Right forelimb (tissue), 1 donor: ENCODE measurements around the gene TMEM88.
"Not testable (repeated sequence)": the region's sequence is repeated elsewhere in the genome, so short reads cannot be mapped to it uniquely, and the experiment has no call there.

ENCODE experiments used
- DNase-seq: peaks from one replicate; pipeline ENCODE4 v3.0.0-alpha.2; 2018

The TMEM88 gene, protein sequence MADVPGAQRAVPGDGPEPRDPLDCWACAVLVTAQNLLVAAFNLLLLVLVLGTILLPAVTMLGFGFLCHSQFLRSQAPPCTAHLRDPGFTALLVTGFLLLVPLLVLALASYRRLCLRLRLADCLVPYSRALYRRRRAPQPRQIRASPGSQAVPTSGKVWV

DNA sequence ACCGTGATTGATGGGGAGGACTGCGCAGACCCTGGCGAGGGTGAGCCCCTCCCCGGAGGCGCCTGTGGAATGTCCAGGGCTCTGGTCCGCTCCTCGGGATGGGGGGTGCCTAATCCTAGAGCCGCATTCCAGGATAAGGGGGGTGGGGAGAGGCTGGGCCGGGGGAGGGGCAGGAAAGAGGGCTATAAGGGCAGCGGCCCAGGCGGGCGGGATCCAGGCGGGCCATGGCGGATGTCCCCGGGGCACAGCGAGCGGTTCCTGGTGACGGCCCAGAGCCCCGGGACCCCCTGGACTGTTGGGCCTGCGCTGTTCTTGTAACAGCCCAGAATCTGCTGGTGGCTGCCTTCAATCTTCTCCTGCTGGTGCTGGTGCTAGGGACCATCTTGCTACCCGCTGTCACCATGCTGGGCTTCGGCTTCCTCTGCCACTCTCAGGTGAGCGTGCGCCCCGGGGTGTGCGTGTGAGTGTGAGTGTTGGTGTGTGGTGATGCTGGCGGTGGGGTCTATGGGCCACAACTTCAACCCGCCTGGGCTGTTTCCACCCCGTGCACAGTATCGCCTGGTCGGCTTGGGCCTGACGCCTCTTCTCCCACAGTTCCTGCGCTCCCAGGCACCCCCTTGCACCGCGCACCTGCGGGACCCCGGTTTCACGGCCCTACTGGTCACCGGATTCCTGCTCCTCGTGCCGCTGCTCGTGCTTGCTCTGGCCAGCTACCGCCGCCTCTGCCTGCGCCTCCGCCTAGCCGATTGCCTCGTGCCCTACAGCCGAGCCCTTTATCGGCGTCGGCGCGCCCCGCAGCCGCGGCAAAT, at the start of gene TMEM88:
Gene TMEM88, plus strand, starts transcription at position 216 of the 809 bp plus-strand sequence. Its CDS starts 9 bp downstream, at position 225.
- DNase-seq: no peak

DNA sequence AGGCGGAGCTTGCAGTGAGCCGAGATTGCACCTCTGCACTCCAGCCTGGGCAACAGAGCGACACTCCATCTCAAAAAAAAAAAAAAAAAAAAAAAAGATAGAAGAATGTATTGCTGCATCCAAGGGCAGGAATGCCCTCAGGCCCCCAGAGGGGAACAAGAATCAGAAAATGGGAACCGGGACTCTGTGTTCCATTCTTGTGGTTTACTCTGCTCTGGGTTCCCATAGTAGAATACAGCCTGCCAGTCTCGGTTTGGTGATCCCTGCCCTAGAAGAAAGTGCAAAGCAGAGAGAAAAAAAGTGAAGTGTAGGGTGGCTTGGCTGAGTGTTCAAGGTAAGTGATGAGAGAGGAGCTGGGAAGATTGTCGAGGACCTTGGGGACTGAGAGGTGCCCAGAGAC, 48.3 kb upstream of the TMEM88 start:
- no peak for DNase-seq

DNA sequence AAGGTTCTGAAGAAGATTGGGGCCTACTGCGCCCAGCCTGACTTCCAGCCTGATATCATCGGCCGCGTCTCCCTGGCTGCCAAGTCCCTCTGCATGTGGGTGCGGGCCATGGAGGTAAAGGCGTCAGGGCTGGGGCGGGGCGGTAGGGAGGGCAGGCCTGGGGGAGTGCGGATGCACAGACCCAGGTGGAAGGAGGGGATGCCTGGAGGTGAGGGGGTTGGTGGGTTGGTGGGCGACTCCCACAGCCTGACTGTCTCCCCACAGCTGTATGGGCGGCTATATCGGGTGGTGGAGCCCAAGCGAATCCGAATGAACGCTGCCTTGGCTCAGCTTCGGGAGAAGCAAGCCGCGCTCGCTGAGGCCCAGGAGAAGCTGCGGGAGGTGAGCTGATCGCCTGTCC, 47.7 kb upstream of the TMEM88 start:
- no peak for DNase-seq

DNA sequence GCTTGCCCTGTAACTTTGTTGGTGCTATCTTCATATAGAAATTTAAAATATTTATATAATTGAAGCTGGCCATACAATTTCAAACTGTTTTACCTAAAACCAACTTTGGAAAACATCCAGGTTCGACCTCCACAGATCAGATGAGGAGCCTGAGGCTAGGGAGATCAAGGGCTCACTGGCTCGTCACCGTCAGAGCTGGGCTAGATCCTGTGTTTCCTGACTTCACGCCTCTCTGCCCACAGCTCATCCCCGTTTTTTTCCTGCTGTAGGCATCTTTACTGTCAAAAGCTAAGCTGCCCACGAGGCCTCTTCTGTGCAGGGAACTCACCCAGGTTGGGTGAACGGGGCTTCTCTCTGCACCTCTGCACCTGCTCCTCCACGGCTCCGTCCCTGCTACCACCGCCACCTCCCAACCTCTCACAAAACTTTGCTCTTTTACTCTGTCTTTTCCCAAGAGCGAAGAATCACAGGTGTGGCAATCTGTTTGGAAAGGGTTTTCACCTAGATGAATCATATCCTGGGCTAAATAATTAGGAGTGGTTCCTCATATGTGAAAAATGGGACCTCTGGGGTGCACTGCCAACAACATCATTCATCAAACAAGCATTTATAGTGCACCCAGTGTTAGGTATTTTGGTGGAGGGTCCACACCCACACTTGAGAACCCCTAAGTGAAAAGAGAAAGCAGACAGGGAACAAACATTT, 45.6 kb upstream of the TMEM88 start:
- no peak for DNase-seq

DNA sequence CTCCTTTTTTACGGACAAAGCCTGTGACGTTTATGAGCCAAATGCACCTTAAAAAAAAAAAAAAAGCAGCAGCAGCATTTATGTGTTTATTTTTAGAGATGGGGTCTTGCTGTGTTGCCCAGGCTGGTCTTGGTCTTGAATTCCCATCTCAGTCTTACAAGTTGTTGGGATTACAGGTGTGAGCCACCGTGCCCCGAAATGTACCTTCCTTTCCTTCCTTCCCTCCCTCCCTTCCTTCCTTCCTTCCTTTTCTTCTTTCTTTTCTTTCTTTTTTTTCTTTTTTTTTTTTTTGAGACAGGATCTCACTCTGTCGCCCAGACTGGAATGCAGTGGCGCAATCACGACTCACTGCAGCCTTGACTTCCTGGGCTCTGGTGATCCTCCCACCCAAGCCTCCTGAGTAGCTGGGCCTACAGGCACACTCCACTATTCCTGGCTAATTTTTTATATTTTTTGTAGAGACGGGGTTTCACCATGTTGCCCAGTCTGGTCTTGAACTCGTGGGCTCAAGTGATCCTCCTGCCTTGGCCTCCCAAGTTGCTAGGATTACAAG, 45.0 kb upstream of the TMEM88 start:
- not testable (repeated sequence) for DNase-seq

DNA sequence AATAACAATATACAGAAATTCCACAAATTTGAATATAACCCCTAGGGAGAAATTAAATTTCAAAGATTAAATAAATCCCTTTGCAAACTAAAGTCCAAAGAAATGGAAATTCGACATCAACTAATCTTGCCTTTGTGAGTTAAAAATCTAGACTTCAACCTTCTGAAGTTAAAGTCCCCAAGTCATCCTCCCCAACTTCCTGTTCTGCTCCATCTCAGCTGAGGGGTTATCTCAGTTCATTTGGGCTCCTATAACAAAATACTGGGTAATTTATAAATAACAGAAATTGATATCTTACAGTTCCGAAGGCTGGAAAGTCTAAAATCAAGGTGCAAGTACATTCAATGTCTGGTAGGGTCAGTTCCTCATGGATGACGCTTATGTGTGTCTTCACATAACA, 43.6 kb upstream of the TMEM88 start:
- DNase-seq: no peak

DNA sequence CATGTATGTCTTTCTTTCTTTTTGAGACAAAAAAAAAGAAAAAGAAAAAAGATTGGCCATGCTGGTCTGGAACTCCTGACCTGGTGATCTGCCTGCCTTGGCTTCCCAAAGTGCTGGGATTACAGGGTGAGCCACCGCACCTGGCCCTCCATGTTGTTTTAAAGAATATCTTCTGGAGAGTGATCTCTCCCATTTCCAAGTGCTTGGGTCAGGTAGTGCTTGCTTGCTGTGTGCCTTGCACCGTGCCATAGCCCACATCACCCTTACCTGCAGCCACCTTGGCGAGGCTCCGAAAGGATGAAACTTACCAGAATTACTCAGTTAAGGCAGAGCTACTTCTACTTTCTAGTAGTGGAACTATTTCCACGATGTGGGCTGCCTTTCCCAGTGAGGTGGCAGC, 39.9 kb upstream of the TMEM88 start:
- DNase-seq: no peak

DNA sequence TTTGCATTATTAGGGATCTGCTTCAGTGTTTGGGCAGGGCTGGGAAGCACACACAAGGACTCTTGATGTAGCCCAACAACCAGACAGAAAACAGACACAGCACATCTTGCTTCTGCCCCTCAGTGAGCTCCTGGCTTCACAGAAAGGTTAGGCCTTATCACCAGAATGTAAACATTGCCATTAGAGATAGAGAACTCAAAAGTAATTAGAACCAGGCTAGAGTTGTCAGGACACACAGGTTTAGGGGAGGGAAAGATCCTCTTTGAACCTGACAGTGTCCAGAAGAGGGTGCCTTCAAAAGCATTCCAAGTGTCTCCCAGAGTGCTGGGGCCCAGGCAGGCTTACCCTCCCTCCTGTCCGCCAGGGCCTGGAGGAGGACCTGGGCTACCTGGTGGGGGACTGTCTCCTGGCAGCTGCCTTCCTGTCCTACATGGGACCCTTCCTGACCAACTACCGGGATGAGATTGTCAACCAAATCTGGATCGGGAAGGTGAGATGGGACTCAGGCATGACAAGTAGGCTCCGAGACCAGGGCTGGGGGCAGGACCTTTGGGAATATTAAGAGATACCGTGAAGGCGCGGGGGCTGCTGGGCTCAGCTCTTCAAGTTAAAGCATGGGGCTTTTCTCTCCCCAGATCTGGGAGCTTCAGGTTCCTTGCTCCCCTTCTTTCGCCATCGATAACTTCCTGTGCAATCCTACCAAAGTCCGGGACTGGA, 37.8 kb upstream of the TMEM88 start:
- DNase-seq: no peak

DNA sequence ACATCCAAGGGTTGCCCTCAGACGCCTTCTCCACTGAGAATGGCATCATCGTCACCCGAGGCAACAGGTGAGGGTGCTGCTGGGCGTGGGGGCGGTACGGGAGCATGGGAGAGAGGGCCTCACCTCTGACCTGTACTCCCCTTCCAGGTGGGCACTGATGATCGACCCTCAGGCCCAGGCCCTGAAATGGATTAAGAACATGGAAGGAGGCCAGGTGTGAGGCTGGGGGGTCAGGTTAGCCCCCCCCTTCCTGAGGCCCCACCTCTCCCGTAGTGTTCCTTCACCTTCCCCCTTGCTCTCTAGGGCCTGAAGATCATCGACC, 37.3 kb upstream of the TMEM88 start:
- DNase-seq: no peak

DNA sequence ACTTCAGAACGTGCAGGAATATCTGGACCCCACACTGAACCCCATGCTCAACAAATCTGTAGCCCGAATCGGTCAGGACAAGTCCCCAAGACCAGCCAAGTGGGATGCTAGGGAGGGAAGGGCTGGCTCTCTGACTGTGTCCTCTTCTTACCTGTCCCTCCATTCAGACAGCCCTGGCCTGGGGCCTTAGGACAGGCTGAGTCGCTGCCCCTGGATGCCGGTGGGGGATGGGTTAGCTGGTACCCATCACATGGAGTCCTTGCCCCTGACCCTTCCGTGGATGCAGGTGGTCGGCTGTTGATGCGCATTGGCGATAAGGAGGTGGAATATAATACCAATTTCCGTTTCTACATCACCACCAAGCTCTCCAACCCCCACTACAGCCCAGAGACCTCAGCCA, 36.8 kb upstream of the TMEM88 start:
- DNase-seq: no peak

DNA sequence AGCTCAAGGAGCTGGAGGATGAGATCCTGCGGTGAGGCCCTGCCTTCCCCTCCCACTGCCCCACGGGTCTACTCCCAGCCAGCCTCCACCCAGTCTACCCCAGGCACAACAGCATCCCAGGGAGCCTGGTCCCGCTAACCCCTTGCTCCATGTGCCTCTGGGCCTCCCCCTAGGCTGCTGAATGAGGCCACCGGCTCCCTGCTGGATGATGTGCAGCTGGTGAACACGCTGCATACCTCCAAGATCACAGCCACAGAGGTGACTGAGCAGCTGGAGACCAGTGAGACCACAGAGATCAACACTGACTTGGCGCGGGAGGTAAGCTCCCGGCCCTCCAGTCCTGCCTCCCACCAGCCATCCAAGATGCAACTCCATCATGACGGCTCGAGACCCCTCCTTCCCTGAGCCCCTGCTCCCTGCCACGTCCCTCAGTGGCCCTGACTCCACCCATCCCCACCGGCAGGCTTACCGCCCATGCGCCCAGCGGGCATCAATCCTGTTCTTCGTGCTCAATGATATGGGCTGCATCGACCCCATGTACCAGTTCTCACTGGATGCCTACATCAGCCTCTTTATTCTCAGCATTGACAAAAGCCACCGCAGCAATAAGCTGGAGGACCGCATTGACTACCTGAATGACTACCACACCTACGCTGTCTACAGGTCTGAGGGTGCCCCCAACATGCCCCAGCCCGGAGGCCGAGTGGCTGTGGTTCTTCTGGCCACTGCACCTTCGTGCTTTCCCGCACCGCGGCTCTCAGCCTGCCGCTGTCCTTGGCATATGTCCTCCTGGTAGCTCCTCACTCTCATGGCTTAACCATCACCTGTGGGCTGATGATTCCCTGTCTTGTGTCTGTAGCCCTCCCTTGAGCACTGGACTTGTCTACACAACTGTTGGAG, 35.9 kb upstream of the TMEM88 start:
- no peak for DNase-seq

DNA sequence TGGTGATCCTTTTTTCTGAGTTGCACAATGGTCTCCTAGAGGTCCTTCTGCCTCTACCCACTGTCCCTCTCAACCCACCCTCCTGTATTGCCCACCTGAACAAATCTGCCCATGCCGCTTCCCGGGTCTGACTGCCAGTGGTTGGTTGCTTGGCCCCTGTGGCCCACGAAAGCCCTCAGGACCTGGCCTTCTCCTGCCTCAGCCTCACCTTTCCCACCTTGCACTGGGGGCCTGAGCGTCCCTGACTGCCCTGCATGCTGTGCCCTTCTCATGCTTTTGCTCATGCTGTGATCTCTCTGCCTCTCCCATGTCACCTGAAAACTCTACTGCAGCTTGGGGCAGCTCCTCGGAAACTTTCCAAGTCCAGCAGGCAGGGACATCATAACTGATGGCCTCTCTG, 34.6 kb upstream of the TMEM88 start:
- DNase-seq: no peak

DNA sequence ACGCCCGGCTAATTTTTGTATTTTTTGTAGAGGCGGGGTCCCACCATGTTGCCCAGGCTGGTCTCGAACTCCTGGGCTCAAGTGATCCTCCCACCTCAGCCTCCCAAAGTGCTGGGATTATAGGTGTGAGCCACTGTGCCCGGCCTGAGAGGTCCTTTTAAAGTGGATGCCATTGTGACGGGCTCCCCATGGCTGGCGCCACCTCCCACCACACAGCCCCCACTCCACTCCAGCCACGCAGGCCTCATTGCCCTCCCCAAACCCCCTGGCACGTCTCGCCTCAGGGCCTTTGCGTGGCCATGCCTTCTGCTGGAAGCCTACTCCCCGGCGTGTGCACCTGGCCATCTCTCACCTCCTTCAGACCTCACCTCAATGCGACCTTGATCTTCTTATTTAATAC, 32.7 kb upstream of the TMEM88 start:
- DNase-seq: no peak

DNA sequence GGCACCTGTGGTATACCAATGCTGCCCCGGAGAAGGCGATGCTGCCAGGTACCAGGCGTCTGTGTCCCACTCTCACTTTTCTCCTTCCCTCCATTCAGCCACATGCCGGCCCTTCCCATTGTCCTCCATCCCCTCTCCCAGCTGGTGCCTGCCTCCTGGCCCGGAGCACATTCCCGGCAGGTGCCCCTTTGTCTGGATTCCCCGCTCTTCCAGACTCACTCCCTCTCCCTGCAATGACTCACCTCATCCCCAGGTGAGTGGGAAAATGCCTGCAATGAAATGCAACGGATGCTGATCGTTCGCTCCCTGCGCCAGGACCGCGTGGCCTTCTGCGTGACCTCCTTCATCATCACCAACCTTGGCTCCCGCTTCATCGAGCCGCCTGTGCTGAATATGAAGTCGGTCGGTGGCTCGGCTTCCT, 31.3 kb upstream of the TMEM88 start:
- DNase-seq: no peak

DNA sequence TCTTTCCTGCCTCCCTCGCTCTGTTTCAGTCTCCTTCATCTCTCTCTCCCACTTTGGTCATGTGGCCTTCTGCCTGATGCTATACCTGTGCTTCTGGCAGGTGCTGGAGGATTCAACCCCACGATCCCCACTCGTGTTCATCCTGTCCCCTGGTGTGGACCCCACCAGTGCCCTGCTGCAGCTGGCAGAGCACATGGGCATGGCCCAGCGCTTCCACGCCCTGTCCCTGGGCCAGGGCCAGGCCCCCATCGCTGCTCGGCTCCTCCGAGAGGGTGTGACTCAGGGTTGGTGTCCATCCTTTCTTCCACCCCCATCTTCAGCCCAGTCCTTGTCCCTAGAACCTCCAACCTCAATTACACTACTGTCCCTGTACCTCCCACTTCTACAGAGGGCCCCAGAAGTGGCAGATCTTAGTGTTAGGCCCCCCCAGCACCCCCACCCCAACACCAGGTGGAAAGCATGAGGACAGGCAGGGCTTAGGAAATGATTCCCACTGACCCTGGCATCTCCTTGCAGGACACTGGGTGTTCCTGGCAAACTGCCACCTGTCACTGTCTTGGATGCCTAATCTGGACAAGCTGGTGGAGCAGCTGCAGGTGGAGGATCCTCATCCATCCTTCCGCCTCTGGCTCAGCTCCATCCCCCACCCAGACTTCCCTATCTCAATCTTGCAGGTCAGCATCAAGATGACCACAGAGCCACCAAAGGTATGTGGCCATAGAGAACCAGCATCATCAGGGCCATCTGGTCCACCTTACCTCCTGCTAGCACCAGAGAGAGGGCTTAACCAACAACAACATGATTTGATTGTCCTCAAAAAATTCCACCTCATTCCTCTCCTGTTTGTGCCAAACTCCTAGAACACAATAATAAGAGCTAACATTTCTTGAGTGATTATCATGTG, 30.6 kb upstream of the TMEM88 start:
- DNase-seq: no peak

DNA sequence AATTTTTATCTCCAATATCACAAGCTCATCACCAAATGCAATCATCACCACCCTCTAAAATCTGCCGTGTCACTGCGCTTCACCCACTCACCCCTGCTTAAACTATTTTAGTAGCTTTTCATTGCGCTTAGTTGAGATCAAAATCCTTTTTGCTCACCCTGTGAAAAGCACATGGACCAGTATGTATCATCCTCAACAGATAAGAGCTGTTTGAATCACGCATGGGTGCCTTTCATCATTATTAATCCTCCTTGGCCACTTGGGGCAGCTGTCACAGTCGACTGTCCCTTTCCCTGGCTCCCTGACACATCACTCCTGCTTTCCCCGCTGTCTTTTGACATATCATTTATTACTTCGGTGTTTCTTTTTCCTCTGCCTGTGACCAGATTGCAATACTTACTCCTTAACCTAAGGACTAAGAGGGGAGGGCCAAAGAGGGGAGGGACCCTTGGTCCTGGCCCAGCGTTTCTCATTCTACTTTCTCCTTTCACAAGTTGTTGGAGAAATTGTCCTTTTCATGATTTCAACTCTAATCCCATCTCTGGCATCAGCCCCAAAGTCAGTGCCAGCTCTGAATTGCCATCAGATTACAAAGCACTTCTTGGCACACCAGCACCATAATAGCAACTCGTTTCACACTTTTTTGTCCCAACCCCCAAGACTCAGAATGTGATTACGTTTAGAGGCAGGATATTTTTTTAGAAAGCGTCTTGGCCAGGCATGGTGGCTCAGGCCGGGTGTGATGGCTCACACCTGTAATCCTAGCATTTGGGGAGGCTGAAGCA, 29.5 kb upstream of the TMEM88 start:
- no peak for DNase-seq

DNA sequence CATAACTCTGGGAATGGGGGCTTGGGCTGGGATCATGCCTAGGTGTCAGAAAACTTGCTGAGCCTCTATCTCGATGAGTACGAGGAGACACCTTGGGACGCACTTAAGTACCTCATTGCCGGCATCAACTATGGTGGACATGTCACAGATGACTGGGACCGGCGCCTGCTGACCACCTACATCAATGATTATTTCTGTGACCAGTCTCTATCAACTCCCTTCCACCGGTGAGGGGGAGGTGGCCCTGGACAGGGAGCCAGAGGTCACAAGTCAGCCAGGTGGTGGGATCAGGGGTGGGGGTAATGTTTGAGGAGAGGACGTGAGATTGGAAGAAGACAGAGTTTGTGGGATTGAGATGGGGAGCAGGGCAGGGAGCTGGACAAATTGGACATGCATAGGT, 24.2 kb upstream of the TMEM88 start:
- no peak for DNase-seq

DNA sequence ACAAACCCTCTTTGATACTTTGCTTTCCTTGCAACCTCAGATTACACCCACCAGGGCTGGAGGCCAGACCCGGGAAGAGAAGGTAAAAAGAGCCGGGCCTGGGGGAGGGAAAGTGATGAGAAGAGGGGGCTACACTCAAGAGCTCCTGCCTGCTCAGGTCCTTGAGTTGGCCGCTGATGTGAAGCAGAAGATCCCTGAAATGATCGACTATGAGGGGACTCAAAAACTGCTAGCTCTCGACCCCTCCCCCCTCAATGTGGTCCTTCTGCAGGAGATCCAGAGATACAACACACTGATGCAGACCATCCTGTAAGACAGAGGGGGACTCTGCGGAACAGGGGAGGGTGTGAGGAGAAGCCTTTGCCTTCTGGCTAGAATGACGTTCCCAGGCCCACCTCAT, 23.6 kb upstream of the TMEM88 start:
- no peak for DNase-seq

DNA sequence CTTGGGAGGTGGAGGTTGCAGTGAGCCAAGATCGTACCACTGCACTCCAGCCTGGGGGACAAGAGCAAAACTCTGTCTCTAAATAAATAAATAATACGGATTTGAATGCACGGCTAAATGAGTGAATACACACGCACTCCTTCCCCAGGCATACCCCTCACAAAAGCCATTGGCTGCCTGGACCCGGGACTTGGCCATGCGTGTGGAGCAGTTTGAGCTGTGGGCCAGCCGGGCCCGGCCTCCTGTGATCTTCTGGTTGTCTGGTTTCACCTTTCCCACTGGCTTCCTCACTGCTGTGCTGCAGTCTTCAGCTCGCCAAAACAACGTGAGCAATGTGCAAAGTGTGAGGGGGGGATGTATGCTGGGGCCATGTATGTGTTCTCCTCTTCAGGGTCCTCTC, 22.4 kb upstream of the TMEM88 start:
- no peak for DNase-seq
